NCI-H2107 (cell line): ENCODE data around the gene MAP3K2.

Experiments
- DNase-seq: peaks from one replicate; lab custom pipeline; 2025; lab: John Stamatoyannopoulos, UW

MAP3K2 gene

DNA sequence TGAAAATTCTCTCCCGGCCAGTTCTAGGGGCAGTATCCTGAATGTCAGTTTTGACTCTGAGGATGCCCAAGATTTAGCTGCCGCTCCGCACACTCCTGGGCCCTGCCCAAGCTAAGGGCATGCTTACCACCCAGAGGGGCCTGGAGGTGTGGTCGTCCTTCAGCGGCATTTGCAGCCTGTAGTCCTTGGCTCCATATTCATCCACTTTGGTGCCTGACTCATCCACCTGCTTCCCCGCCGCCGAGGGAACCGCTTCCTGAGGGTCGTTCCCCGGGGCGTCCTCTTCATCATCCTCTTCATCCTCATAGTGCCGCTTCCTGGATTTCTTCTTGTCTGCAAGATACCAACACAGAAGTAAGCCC is 94.4 kb downstream of the MAP3K2 start:
- DNase-seq: no peak

- no peak for DNase-seq
Observed at GRCh38 chr2:127288274-127288673, 99.5 kb downstream of the MAP3K2 start.

DNA sequence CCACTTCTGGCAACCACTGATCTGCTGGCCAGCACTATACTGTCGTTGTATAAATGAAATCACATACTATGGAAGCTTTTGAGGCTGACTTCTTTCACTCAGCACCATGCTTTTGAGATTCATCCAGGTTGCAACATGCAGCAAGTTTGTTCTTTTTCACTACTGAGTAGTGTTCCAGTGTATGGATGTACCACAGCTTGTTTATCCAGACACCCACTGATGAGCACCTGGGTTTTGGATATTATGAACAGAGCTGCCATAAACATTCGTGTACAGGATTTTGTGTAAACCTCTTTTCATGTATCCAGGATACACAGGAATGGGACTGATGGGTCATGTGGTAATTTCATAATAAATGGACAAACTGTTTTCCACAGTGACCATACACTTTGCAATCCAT is 104.5 kb downstream of the MAP3K2 start:
- no peak for DNase-seq

- DNase-seq: no peak
Observed at GRCh38 chr2:127280693-127281092, 107.1 kb downstream of the MAP3K2 start.

DNA sequence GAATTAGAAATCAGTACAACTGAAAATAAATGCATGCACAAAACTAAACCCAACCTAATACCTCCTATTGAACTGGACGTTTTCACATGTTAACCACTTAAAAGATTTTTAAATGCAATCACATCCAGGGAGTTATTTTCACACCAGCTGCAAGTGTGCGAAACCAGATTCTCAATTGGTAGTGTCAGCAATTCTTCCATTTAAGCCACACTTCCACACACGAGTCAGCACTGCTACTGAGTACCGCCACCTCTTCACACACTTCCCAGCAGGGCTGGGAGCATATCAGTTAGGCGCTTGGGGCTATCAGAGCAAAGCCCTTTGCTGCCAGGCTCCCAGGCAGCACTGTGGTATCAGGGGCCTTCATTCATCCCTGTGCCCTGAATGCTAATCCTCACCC is 108.0 kb downstream of the MAP3K2 start:
- DNase-seq: no peak

- DNase-seq: no peak
Observed at GRCh38 chr2:127278959-127279358, 108.8 kb downstream of the MAP3K2 start.

- DNase-seq: no peak
Observed at GRCh38 chr2:127277028-127277427, 110.7 kb downstream of the MAP3K2 start.

DNA sequence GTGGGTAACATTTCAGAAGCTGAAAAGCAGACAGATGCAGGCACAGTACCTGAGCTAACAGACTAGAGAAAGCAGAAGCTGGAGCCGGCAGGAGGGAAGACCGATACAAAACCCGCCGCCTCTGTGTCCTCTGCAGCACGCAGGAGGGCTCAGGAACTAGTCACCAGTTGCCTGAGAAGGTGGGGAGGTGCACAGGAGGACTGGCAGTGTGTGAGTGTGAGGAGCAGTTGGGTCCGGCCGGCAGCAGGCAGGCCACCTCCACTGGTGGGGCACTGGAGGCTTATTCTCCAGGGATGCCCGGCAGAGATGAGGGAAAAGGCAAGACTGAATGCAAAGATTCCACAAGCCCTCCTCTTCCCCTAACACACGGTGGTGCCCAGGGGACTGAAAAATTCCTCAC is 112.0 kb downstream of the MAP3K2 start:
- DNase-seq: no peak

GRCh38 chr2:127275356-127275755 is 112.4 kb downstream of the MAP3K2 start:
- no peak for DNase-seq

DNA sequence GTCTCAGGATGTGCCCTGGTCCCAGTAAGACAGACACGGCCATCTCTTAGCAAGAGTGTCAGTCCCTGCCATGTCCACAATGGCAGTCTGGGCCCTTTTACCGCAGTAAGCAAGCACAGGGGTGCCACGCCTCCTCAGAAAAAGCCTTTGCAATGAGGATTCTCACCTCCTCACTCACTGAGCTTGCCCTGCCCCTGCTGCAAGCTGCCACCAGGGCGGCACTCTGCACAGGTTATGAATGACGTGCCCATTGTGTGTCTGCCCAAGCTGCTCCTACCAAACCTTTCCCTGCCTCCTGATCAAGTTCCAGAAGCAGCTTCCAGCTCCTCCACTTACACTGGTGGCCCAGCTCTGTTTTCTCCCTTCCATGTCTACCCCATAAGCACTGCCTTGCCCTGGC is 117.1 kb downstream of the MAP3K2 start:
- DNase-seq: no peak

GRCh38 chr2:127261804-127262406 is 125.9 kb downstream of the MAP3K2 start:
- DNase-seq: no peak

- DNase-seq: no peak
Observed at GRCh38 chr2:127259355-127259754, 128.4 kb downstream of the MAP3K2 start.

GRCh38 chr2:127256866-127257265 is 130.9 kb downstream of the MAP3K2 start:
- DNase-seq: no peak

- DNase-seq: no peak
Observed at GRCh38 chr2:127256381-127256780, 131.4 kb downstream of the MAP3K2 start.

DNA sequence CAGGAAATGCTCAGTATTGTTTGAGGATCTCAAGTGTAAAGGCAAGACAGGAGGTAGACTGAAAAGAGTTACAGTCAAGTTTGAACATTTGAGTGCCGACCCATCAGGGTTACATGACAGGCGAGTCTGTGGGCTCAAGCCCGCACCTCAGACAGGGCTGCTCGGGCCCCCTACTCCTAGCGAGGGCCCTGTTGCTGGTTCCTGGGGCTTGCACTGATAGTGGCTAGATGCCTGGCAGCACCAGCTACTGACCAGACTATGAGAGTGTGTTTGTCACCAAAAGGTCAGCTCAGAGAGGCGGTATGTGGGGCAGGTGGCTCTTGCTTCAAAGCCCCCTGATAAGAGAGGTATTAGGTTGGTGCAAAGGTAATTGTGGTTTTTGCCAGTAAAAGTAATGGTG is 132.1 kb downstream of the MAP3K2 start:
- no peak for DNase-seq

GRCh38 chr2:127255146-127255545 is 132.6 kb downstream of the MAP3K2 start:
- DNase-seq: no peak

GRCh38 chr2:127254386-127254981 is 133.3 kb downstream of the MAP3K2 start:
- no peak for DNase-seq
